Lung microvascular endothelial cell (primary cell): ENCODE data around the gene CFAP20DC. TPM values are rescaled to one million over a fixed set of nuclear protein-coding genes. Genes with fewer than 3 reads are reported as not detected.
"Not testable (repeated sequence)": the region's sequence is repeated elsewhere in the genome, so short reads cannot be mapped to it uniquely, and the experiment has no call there.

Experiments used
- DNase-seq, 2 donors: peaks; one replicate each; pipeline versions ENCODE4 v3.0.0 to v3.0.0-alpha.2; 2010; ENCODE audit warnings: low read depth in 2 of 2
- total RNA-seq: library from RNA; depleted of rRNA; stranded (reverse); fragments of >200 nt; gene quantifications from 2 replicates; pipeline ENCODE4 v1.2.1, GENCODE V29; 2014

The CFAP20DC gene
- 0.40 and 0.65 TPM in 2 replicates for total RNA-seq

DNA sequence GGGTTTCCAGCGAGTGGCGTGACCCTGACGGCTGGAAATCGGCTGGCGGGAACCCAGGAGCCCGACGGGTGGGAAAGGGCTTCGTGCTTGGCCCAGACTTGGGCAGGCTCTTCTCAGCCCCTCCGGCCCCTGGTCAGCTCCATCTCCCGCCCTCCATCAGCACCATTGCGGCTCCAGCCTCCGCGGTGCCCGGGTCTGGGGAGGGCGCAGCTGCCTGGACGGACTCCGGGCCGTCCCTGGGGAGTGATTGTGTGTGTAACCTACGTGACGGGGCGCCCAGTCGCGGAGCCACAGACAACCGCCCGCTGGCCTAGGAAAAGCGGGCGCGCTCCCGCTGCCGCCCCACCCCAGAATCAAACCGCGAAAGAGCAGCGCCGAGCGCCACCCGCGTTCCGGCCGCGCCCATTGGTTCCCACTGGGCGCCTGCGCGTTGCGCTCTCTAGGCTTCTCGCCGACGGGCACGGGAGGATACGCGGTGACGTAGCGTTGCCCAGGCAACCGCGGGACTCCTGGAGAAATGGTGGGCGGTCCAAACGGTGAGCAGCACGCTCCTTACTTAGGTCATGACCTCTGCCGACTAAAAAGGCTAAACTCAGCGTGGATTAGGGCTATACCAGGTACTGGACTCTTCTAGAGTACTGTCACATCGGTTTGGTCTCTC is at the start of gene CFAP20DC:
Gene CFAP20DC, minus strand, starts transcription at position 355 of the 661 bp plus-strand sequence. CDS start 394 bp downstream, outside the sequence.
- peak; percentile 92 to 93 for DNase-seq

DNA sequence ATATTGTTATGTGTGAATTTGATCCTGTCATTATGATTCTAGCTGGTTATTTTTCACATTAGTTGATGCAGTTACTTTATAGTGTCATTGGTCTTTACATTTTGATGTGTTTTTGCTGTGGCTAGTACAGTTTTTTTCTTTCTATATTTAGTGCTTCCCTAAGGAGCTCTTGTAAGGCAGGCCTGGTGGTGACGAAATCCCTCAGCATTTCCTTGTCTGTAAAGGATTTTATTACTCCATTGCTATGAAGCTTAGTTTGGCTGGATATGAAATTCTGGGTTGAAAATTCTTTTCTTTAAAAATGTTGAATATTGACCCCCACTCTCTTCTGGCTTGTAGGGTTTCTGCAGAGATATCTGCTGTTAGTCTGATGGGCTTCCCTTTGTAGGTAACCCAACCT is 48.7 kb upstream of the CFAP20DC start:
- not testable (repeated sequence) for DNase-seq

DNA sequence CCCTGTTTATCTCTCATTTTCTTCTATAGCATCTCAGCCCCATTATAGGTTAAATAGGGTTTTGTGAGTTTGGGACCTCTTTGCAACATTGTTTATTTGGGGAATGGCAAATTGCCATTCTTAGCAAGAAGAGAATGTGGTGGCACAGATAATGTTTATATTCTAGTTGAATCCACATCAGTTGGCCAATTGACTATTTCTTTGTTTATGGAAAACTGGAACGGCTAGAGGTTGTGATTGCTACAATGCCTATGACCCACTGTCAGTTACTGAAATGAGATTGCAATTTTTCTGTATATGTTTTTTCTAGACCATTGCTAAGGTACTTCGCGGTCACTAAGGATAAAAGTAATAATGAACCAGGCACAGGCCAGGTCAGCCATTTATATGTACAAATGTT is 44.6 kb upstream of the CFAP20DC start:
- no peak for DNase-seq

DNA sequence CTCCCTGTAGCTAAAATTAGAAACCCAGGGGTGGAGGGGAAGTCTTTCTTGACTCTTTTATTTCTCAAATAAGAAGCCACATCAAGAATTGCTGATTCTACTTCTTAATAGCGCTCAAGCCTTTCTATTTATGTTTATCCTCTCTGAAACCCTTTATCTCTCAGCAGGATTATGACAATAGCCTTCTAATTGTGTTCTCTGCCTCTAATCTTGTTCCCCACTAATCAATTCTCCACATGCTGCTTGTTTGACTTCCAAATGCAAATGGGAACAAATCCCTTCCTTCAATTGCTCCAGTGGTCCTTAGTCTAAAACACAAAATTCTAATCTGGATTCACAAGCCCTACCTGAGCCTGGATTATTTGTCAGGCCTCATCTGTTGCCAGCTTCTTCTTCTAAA is 43.7 kb upstream of the CFAP20DC start:
- no peak for DNase-seq

DNA sequence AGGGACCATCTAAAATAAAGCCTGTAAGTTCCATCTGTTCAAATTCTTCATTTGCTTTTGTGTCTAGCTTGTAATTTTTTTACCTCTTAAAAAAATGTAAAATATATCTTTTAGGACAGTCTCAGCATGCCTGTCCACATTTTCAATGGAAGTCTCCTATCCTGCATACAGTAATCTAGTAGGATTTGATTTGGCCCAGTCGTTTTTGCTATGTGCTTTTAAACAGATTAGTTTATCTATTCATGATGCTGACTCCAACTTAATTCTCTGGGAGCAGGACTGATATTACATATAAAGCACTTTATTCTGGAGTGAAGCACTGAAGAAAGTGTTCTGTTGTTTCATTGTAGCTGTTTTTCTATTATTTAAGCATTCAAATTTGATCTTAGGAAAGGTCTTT is 38.9 kb upstream of the CFAP20DC start:
- DNase-seq, result no peak

DNA sequence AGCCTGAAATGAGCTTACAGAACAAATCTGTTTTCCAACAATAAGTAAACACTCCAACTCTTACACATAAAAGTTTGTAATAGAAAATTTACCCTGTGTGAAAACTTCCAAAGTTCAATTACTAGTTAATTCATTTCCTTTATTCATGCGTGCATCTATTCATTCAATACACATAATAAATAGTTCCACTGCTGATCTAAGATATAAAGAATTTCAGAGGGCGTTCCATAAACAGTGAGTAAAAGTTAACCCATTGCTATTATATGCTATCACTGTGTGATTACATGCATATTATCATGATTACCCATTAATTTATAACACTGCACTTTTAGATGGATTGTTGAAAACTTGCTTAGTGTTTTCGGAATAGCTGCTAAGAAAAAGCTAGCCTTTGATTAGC is 36.2 kb upstream of the CFAP20DC start:
- DNase-seq, result no peak

DNA sequence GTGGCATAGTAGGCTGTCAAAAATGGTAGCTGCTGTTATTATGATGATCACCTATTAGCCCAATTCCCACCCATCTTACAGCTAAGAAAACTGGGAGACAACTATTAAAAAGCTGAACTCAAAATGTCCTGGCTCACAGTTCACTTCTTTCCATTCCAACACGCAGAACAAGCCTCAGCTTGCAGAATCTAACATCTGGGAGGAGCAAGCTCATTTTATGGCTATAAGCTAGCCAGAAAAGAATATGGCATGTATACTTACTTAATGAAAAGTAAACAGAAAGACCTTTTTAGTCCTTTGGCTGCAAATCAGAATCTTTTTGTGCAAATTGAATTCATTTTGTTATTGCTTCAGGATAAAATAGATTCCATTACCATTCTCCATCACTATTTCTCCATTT is 34.8 kb upstream of the CFAP20DC start:
- DNase-seq, result no peak

DNA sequence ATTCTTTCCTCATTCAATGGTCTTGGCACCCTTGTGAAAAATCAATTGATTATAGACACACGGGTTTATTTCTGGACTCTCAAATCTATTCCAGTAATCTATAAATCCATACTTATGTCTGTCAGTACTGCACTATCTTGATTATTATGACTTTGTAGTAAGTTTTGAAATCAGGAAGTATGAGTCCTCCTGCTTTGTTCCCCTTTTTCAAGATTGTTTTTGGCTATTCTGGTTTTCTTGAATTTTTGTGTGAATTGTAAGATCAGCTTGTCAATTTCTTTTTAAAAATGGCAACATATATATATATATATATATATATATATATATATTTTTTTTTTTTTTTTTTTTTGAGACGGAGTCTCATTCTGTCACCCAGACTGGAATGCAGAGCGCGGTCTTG is 32.3 kb upstream of the CFAP20DC start:
- DNase-seq, result no peak

DNA sequence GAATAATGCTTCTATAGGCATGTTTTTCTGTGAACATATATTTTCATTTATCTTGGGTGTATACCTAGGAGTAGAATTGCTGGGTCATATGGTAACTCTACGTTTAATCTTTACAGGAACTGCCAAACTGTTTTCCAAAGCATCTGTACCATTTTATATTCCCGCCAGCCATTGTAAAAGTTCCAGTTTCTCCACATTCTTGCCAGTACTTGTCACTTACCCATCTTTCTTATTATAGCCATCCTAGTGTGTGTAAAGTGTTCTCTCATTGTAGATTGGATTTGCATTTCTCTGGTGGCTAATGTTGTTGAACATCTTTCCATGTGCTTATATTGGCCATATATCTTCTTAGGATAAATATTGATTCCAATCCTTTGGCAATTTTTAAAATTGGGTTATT is 31.2 kb upstream of the CFAP20DC start:
- no peak for DNase-seq

DNA sequence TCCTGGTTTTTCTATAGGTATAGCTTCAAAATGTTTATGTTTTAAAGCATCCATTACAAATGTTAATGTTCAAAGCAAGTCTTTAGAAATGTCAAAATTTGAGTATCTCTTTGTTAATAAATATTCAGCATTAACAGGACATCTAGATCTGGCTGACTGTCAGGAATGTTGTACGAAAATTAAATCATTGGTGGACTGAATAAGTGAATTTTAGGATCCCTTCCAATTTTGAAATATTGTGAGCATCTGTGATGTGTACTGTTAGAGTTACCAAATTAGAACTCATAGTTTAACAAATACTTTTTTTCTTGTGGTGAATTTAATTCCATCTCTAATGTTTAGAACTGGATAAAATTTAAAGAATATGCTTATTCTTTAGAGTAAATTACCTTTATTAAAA is 30.1 kb upstream of the CFAP20DC start:
- DNase-seq, result no peak

DNA sequence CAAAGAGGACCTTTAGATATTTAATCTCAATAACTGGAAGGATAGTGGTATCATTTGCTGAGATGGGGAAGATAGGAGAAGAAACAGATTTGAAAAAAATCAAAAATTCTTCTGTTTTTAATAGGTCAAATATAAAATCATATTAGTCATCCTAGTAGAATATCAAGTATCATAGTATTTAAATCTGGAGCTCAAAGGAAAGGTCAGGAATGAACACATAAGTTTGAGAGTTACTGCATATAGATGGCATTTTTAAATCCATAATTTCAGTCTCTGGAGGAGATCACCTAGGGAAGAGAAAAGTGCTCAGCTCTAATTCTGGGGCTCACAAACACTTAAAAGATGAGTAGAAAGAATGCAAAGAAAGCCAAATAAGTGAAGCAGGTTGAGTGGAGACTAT is 24.9 kb upstream of the CFAP20DC start:
- no peak for DNase-seq

DNA sequence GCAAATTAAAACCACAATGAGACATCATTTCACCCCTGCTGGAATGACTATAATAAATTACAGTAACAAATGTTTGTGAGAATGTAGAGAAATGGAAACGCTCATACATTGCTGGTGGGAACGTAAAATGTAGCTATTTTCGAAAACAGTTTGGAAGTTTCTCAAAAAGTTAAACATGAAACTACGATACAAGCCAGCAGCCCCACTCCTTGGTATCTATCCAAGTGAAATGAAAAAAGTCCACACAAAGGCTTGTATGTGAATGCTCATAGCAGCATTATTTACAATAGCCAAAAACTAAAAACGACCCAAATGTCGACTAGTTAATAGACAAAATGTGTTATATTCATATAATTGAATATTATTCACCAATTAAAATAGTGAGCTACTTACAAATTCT is 22.9 kb upstream of the CFAP20DC start:
- no peak for DNase-seq

DNA sequence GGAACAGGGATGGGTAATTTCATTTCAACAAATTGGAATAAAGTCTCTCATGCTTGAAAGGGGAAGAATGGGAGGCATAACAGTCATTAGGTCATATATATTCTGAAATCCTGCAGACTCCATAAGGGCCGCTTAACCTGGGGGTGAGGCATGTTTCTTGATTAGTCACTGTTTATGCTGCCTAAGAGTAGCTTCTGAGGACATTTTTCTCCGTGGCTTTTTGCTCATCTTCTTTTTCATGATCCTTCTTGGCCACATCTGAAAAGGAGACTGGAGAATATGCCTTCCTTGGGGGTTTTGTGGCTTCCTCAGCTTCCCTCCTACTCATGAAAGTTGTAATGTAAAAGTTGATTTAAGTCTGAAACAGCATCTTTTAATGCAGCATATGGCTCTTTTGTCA is 20.0 kb upstream of the CFAP20DC start:
- no peak for DNase-seq

DNA sequence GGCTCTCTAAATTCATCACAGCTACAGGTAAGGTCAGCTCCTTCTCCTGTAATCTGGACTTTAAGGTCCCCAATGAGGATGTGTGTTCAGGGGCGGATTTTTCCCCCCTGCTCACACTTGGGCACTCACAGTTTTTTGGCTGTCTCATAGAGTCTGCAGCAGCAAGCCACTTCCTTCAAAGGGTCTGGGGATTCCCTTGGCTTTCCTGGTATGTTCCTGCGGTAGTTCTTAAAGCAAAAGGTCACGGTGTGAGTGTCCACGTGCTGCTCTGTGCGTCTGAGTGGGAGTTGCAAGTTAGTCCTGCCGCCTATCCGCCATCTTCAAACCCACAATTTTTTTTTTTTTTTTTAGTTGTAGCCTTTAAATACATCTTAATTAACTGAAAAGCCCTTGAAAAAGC is 15.4 kb upstream of the CFAP20DC start:
- no peak for DNase-seq

DNA sequence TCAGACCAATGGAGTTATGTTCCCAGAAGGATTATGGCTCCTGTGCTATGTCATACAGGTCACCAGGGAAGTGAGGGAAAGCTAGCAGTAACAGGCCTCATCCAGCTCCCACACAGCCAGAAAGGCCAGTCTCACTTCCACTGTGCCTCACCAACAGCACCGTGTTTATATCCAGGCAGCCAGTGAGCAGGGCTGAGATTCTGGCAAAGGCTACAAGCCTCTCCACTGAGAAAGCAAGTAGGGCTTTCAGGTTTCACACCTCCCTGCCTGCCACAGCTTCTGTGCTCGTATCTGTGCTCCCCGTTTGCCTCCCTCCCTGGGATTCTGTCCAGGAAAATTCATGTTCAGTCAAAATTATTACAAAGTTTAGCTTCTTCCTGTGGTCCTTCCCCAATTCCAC is 14.9 kb upstream of the CFAP20DC start:
- no peak for DNase-seq

DNA sequence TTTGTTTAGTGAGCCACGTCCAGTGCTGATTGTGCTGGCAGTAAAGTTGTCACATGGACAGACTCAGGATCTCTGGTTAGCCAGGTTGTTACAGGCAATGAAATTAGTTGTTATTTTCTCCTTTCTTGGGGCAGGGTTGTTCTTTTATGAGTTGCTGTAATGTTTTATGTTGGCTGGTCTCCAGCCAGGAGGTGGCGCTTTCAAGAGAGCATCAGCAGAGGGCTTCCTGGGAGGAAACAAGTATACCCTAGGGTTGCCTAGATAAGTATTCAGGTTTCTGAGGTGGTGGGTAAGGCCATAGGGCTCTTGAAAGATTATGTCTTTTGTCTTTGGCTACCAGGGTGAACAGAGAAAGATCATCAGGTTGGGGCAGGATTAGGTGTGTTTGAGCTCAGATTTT is 14.5 kb upstream of the CFAP20DC start:
- DNase-seq, result no peak

DNA sequence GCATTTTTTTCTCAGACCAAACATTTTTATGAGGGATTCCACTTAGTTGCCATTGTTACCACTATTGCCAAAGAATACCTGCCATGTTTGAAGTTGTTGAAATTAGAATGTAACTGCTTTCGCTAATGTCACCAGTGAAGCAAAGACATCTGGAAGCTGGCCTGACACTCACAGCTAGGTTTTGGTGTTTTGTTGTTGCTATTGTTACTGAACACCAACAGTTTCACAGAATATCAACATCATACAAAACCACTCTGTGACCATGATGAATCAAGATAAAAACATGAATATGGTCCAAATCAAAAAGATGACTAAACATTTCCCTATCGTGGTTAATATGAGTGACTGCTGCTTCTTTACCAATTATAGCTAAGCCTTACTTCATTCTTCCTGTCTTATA is 6.9 kb upstream of the CFAP20DC start:
- peak in 1 of 2 donors; percentile 23 for DNase-seq

DNA sequence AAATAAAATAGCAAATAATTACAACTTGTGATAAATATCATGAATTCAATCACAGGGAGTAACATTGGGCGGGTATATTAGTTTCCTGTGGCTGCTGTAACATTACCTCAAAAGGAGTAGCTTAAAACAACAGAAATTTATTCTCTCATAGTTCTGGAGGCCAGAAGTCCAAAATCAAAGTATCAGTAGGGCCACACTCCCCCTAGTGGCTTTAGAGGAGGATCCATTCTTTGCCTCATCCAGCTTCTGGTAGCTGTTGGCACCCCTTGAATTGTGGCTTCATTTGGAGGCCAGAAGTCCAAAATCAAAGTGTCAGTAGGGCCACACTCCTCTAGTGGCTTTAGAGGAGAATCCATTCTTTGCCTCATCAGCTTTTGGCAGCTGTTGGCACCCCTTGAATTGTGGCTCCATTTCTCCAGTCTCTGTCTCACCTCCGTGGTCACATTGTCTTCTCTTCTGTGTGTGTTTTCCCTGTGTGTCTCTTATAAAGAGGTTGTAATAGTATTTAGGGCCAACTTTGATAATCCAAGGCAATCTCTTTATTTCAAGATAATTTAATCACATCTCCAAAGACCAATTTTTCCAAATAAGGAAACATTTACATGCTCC is 3.1 kb upstream of the CFAP20DC start:
- DNase-seq, result peak; percentile 61 to 67

DNA sequence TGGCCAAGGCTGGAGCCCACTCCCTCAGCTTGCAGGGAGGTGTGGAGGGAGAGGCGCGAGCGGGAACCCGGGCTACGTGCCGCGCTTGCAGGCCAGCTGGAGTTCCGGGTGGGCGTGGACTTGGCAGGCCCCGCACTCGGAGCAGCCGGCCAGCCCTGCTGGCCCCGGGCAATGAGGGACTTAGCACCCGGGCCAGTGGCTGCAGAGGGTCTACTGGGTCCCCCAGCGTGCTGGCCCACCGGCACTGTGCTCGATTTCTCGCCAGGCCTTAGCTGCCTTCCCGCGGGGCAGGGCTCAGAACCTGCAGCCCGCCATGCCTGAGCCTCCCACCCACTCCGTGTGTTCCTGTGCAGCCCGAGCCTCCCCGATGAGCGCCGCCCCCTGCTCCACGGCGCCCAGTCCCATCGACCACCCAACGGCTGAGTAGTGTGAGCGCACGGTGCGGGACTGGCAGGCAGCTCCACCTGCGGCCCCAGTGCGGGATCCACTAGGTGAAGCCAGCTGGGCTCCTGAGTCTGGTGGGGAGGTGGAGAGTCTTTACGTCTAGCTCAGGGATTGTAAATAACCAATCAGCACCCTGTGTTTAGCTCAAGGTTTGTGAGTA is 1.1 kb upstream of the CFAP20DC start:
- DNase-seq, result not testable (repeated sequence)

DNA sequence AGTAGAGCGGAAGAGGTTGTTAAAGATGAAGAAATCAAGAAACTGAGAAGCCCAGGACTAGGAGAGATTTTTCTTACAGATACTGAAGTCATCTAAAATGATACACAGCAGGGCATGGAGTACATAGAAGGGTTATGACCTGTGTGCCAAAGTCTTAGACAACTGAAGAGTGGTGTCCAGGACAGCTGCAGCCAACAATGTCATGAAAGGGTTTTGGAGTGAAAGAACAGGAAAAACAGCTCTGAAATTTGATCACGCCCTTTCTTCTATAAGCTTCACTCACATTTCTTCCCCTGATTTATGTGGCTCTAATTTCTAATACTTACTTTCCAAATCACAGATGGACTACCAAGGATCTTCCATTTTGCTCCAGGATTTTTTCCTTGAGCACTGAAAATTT is 3.0 kb downstream of the CFAP20DC start:
- DNase-seq, result no peak

DNA sequence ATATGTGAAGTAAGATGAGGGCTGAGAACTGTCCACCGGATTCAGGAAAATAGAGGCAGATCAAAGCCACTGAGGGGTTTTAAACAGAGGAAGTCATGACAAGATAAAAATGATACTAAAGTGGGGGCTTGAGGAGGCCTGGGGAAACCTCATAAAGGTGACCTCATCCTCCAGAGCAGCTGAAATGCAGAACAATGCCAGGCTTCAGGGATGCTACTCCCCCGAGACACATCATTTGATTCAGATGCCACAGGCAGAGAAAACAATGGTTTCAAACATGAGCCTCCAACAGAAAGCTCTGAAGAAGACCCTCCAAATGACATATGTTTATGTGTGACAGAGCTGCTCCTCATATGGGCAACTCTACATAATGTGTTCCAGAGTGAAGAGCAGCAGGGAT is 6.4 kb downstream of the CFAP20DC start:
- no peak for DNase-seq

DNA sequence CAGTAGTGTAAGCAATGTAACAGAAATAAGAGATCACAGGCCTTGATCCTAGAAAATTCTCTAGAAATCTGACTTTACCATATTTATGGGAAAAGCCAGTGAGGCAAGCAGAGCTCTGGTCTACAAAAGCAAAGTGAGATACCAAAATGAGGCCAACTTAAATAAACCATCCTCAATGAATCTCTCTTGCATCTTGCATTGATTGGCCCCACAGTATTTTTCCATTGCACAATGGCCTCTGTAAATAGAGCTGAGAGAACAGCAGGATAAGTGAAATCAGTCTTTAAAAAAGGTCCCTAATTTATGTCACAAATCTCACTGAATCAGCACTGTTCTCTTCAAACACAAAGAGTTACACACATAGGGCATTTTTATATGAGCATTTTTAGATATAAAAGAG is 8.9 kb downstream of the CFAP20DC start:
- DNase-seq, result no peak

DNA sequence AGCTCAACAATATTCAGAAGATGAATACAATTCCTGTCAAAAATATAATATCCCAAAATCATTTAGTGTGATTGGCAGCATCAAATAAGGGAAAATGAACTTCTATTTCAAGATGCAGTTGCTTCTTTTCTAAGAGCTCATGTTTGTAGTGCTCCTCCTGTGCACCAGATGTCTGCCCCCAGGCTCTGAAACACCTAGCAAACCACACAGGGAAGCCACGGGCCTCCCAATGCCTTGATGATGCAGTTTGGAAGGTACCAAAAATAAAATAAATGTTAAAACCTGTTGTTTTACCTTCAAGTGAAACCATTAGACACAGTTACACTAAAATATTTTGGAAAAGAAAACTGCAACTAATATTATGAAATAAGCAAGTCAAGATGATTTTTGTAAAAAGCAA is 22.2 kb downstream of the CFAP20DC start:
- no peak for DNase-seq
